GM18526 (cell line): ENCODE results near the gene CCDC183.

Experiments used
- POLR2A ChIP-seq: IDR thresholded peaks from 3 replicates; pipeline ENCODE4 v1.6.1; 2011; ENCODE audit not compliant: insufficient read length; ENCODE audit errors: extremely low read depth

The CCDC183 gene

GRCh38 chr9:136777359-136777758 lies 18.8 kb upstream of the CCDC183 start:
- no peak for TF ChIP-seq POLR2A

DNA sequence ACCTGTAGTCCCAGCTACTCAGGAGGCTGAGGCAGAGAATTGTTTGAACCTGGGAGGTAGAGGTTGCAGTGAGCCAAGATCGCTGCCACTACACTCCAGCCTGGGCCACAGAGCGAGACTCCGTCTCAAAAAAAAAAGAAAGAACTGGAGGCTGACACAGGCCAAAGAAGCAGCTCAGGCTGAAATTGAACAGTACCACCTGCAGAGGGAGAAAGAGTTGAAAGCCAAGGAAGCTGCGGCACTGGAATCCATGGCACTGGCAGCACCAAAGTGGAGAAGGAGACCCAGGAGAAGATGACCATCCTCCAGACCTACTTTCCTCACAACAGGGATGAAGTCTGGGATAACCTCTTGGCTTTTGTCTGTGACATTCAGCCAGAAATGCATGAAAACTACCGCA lies 16.3 kb upstream of the CCDC183 start:
- no peak for TF ChIP-seq POLR2A

- no peak for TF ChIP-seq POLR2A
Measured at GRCh38 chr9:136782452-136782851, 13.7 kb upstream of the CCDC183 start.

- no peak for TF ChIP-seq POLR2A
Measured at GRCh38 chr9:136784249-136784996, 11.7 kb upstream of the CCDC183 start.

DNA sequence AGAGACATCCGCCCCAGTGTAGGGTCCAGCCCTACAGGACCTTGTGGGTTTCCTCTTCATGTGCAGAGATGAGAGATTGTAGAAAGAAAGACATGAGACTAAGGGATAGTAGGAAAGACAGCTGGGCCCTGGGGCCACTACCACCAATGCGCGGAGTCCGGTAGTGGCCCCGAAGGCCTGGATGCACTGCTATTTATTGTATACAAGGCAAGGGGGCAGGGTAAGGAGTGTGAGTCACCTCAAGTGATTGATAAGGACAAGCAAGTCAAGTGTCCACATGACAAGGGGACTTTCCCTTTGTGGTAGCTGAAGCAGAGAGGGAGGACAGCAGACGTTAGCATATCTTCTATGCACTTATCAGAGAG lies 11.2 kb upstream of the CCDC183 start:
- TF ChIP-seq POLR2A = no peak

DNA sequence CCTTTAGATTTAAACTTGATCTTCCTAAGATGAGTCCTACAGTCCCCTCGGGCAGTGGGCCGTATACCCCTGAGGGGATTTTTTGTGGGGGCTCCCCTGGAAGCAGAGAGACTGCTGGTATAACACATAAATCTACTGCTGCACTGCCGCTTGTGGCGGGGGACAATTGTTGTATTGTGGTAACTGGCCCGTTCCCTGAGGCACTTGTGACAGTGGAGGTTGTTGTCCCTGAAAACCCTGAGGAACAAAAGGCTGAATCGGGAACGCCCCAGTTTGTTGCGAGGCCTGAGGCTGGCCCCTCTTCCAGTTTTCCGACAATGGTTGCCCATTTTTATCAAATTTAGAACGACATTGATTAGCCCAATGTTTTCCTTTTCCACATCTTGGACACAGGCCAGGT lies 9.7 kb upstream of the CCDC183 start:
- no peak for TF ChIP-seq POLR2A

DNA sequence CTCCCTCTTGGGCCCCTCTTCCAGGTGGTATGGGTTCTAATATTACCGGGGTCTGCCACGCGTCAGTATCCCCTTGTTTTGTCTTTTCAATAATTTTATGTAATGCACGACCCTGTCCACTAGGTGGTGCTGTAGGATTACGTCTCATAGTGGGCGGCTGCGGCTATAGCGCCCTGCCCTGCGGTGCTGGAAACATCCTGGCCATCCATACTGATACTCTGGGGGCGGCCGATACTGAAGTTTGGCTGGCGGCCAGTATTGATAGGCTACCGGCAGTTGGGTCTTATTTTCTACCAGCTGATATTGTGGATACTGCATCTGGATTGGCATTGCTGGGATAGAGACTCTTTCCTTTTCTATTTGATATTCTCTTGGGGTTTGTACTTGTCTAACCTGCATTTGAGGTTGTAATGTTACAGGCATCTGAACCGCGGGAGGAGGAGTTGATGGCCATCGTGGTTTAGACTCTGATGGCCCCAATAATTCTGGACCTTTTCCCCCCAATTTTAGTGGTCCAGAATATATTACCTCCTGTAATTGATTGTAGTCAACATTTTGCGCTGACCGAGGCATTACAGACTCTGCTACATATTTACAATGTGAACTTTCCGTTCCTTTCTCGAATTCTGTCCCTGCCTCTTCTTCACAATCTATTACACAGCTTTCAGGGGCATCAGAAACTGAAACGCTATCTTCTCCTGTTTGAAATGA lies 8.3 kb upstream of the CCDC183 start:
- no peak for TF ChIP-seq POLR2A

GRCh38 chr9:136789523-136789937 lies 6.6 kb upstream of the CCDC183 start:
- no peak for TF ChIP-seq POLR2A

- peak; percentile 75 for TF ChIP-seq POLR2A
Measured at GRCh38 chr9:136790640-136791515, 5.3 kb upstream of the CCDC183 start, which contains the start of gene TMEM141. Gene TMEM141, plus strand, starts transcription at chr9:136791344. Its CDS starts 27 bp downstream, at chr9:136791371.

DNA sequence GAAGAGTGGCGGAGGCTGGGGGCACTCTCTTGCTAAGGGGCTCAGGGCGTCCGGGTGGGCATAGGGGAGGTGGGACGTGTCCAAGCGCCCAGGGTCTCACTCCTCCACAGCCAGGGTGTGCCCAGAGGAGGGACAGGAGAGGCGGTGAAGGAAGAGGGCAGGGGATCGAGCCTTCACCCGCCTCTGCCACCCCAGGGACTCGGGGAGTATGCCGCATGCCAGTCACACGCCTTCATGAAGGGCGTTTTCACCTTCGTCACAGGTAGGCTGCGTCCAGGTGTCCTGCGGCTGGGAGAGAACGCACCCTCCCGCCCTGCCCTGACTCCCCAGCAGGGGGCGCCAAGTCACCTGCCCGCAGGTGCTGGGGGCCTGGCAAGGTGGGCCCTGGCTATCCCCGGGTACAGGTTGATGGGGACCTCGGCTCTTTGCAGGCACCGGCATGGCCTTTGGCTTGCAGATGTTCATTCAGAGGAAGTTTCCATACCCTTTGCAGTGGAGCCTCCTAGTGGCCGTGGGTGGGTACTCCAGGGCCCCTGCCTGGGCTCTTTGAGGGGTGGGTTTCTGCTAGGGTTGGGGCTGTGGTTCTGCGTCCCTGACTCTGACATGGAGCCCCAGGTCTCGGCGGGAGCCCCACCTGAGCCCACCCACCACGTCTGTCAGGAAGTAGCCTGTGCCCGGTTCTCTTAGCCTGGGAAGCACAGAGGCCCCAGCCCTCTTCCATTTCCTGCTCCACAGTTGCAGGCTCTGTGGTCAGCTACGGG lies 4.4 kb upstream of the CCDC183 start:
- TF ChIP-seq POLR2A = no peak

- TF ChIP-seq POLR2A = no peak
Measured at GRCh38 chr9:136792321-136793085, 3.6 kb upstream of the CCDC183 start.

DNA sequence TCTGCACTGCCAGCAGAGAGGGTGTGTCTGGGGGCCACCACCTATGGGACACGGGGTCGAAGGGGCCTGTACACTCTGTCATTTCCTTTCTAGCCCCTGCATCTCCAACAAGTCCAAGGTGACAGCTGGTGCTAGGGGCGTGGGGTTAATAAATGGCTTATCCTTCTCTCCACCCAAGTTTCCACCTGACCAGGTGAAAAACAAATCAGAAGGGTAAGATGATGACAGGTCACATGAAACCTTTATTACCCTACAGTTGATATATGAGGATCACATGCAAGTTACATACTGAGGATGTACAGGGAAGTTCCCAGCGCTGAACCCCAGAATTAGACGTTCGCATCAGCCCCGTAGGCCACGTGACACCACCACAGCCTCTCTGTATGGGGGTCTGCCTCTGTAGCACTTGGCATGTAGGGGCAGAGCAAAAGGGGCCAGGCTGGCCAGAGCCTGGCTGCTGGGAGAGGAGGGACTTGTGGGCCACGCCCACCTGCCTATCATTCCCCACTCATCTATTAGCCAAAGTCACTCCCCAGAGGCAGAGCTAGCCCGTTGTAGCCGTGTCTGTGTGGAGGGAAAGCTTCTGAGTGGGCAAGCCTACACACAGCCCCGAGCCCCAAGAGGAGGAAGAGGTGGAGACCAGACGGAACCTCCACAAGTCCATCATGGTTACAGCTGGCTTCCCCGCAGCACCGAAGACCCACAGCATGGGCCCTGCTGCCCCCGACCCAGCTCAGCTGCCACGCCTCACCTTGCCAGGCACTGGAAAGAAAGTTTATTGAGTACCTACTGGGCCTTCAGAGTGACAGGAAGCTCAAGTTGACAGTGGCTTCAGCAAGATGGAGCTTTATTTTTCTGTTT lies 2.8 kb upstream of the CCDC183 start:
- TF ChIP-seq POLR2A = no peak

GRCh38 chr9:136794281-136794999 lies 1.7 kb upstream of the CCDC183 start:
- no peak for TF ChIP-seq POLR2A
